Liver (tissue), 3 donors: ENCODE data around the gene ENOX1.

Experiments
- CTCF ChIP-seq: fragments of 150-350 bp; IDR thresholded peaks from 2 replicates; pipeline ENCODE4 v1.5.1; 2017; ENCODE audit warnings: improper control_type of control experiment, low read depth, low read length; ENCODE audit not compliant: missing input control
- EGR1 ChIP-seq, 2 donors: IDR thresholded peaks; 2 replicates each; pipeline ENCODE4 v1.6.1; 2016 to 2018; ENCODE audit warnings: antibody characterized with exemption in 2 of 2, low read depth in 2 of 2
- YY1 ChIP-seq: IDR thresholded peaks from 2 replicates; pipeline ENCODE4 v1.6.1; 2016; ENCODE audit warnings: antibody characterized with exemption, mild to moderate bottlenecking
- TF ChIP-seq, protein P1 (sequence below): IDR thresholded peaks from 2 replicates; pipeline ENCODE4 v1.6.1; 2016; ENCODE audit warnings: antibody characterized with exemption, mild to moderate bottlenecking
- donor health status: healthy.
- donor health status: healthy.

DNA sequence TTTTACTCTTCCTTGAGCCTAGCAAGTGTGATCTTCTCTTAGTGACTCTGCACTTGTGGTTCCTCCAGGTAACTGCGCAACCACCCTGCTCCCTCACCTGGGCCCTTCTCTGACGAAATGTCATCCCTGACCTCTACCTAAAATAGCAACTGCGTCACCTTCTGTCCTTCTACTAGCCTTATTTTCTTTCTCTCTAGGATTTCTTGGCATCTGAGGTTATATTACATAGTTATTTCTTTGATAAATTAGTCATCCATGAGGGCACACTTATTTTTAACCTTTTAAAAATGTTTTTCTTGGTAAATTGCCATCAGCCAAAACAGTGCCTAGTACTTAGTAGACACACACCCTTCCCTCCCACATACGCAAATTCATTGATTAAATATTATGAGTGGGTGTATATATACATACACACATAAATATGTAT lies 355.5 kb downstream of the ENOX1 start:
- TF ChIP-seq EGR1 (IDR thresholded peaks at IDR 0.05; ENCODE audit: low read depth in 2 of 2) (no peak), YY1 (no peak), CTCF (no peak)
- TF ChIP-seq, protein P1, sequence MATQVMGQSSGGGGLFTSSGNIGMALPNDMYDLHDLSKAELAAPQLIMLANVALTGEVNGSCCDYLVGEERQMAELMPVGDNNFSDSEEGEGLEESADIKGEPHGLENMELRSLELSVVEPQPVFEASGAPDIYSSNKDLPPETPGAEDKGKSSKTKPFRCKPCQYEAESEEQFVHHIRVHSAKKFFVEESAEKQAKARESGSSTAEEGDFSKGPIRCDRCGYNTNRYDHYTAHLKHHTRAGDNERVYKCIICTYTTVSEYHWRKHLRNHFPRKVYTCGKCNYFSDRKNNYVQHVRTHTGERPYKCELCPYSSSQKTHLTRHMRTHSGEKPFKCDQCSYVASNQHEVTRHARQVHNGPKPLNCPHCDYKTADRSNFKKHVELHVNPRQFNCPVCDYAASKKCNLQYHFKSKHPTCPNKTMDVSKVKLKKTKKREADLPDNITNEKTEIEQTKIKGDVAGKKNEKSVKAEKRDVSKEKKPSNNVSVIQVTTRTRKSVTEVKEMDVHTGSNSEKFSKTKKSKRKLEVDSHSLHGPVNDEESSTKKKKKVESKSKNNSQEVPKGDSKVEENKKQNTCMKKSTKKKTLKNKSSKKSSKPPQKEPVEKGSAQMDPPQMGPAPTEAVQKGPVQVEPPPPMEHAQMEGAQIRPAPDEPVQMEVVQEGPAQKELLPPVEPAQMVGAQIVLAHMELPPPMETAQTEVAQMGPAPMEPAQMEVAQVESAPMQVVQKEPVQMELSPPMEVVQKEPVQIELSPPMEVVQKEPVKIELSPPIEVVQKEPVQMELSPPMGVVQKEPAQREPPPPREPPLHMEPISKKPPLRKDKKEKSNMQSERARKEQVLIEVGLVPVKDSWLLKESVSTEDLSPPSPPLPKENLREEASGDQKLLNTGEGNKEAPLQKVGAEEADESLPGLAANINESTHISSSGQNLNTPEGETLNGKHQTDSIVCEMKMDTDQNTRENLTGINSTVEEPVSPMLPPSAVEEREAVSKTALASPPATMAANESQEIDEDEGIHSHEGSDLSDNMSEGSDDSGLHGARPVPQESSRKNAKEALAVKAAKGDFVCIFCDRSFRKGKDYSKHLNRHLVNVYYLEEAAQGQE: no peak
